Upper lobe of left lung (tissue), 6 donors: ENCODE data around the gene ATP5PO. TPM values are rescaled to one million over a fixed set of nuclear protein-coding genes. Genes with fewer than 3 reads are reported as not detected.
A peak's percentile ranks its signal among the peaks of the same experiment; 100 is the strongest.

ENCODE experiments used
- ATAC-seq, 2 donors: fragments of 200-7000 bp; cut with Tn5 transposase; one replicate each; pipeline ENCODE4 v1.9.1; 2022; ENCODE audit warnings: mild to moderate bottlenecking in 2 of 2, moderate library complexity in 2 of 2; ENCODE audit not compliant: low FRiP score in 2 of 2
- DNase-seq, 2 donors: peaks; one replicate each; pipeline ENCODE4 v3.0.0-alpha.2; 2019 to 2020
- H3K27ac ChIP-seq, 4 donors: fragments of 200-600 bp; sonication (generic); one replicate each; pipeline ENCODE4 v1.5.1; 2016 to 2019
- H3K27me3 ChIP-seq, 4 donors: fragments of 200-600 bp; sonication (generic); one replicate each; pipeline ENCODE4 v1.5.1; 2017 to 2019
- H3K36me3 ChIP-seq, 4 donors: fragments of 200-600 bp; sonication (generic); one replicate each; pipeline ENCODE4 v1.5.1; 2016 to 2019
- H3K4me1 ChIP-seq, 4 donors: fragments of 200-600 bp; sonication (generic); one replicate each; pipeline ENCODE4 v1.5.1; 2018 to 2019
- H3K4me3 ChIP-seq, 4 donors: fragments of 200-600 bp; sonication (generic); one replicate each; pipeline ENCODE4 v1.5.1; 2017 to 2019; ENCODE audit warnings: mild to moderate bottlenecking in 2 of 4, moderate library complexity in 1 of 4
- H3K9me3 ChIP-seq, 4 donors: fragments of 200-600 bp; sonication (generic); one replicate each; pipeline ENCODE4 v1.5.1; 2018 to 2019
- CTCF ChIP-seq, 6 experiments: fragments of 450-650 bp in 4 of 6; fragments of 200-600 bp in 2 of 6; sonication (generic) in 2 of 6; IDR thresholded peaks; one replicate each; pipeline ENCODE4 v1.5.1; 2016 to 2019; ENCODE audit warnings: antibody characterized with exemption in 6 of 6
- EP300 ChIP-seq, 4 donors: sonication (generic); formaldehyde crosslinking; IDR thresholded peaks; one replicate each; pipeline ENCODE4 v1.5.1; 2017; ENCODE audit warnings: antibody characterized with exemption in 4 of 4, control low read depth in 2 of 4
- POLR2A ChIP-seq, 4 donors: fragments of 450-650 bp; IDR thresholded peaks; one replicate each; pipeline ENCODE4 v1.5.1; 2016 to 2017; ENCODE audit warnings: antibody characterized with exemption in 4 of 4, mild to moderate bottlenecking in 2 of 4
- POLR2AphosphoS5 ChIP-seq, 2 donors: sonication (generic); formaldehyde crosslinking; IDR thresholded peaks; one replicate each; pipeline ENCODE4 v1.5.1; 2017; ENCODE audit warnings: antibody characterized with exemption in 2 of 2
- WGBS, 2 donors: methylation state at CpG; one replicate each; pipeline ENCODE4 v1.1.5; 2017 to 2018; 5-methylcytosine and 5-hydroxymethylcytosine counted together
- total RNA-seq, 6 donors: library from RNA; depleted of rRNA in 4 of 6; stranded (reverse); fragments of >200 nt in 4 of 6; gene quantifications; one replicate each; pipeline versions ENCODE4 v1.1.0 to v1.2.1, GENCODE V29; 2016 to 2021
- donor health status: DM: no; HTN: no; CAD: no; lungs with moderate emphysema.
- donor health status: DM: no; HTN: yes; CAD: no; lungs with severe emphysema.

ATP5PO gene
- total RNA-seq, 6 donors from 2014 or later = 37.7 to 131 (median 102) TPM

GRCh38 chr21:33878824-33879223 lies 36.8 kb downstream of the ATP5PO start:
- Histone ChIP-seq H3K4me3 (no peak overlapping the region), H3K36me3 (no peaks in the 10 kb centered on the region), H3K27me3 (no peaks in the 10 kb centered on the region), H3K9me3 (no peaks in the 10 kb centered on the region), H3K27ac (no peak overlapping the region), H3K4me1 (no peaks in the 10 kb centered on the region)
- 83 to 94% methylated on average over 6 of the region's 6 CpGs for WGBS, 2 donors
- no peak for DNase-seq
- ATAC-seq = no peak
- TF ChIP-seq EP300 (IDR thresholded peaks at IDR 0.05) (no peak), POLR2AphosphoS5 (IDR thresholded peaks at IDR 0.05) (no peak), CTCF (IDR thresholded peaks at IDR 0.05) (no peak), POLR2A (IDR thresholded peaks at IDR 0.05) (no peak)

- TF ChIP-seq CTCF (IDR thresholded peaks at IDR 0.05) (no peak), EP300 (IDR thresholded peaks at IDR 0.05) (no peak), POLR2AphosphoS5 (IDR thresholded peaks at IDR 0.05) (no peak), POLR2A (IDR thresholded peaks at IDR 0.05) (no peak)
- Histone ChIP-seq H3K4me3 (no peak overlapping the region), H3K27ac (no peak overlapping the region), H3K36me3 (no peaks in the 10 kb centered on the region), H3K9me3 (no peaks in the 10 kb centered on the region), H3K27me3 (no peaks in the 10 kb centered on the region), H3K4me1 (no peaks in the 10 kb centered on the region)
- DNase-seq (no peak), ATAC-seq (peak in 1 of 2 donors; percentile 41)
- WGBS, 2 donors = 94% methylated on average over 15 of the region's 20 CpGs
Observed at GRCh38 chr21:33875026-33875695, 40.4 kb downstream of the ATP5PO start.

GRCh38 chr21:33874161-33874560 lies 41.4 kb downstream of the ATP5PO start:
- no peaks in the 10 kb centered on the region for H3K27me3 ChIP-seq
- H3K36me3 ChIP-seq = no peaks in the 10 kb centered on the region
- no peaks in the 10 kb centered on the region for H3K9me3 ChIP-seq
- ATAC-seq (no peak), DNase-seq (no peak)
- H3K4me1 ChIP-seq = no peaks in the 10 kb centered on the region
- H3K4me3 ChIP-seq = no peak overlapping the region
- 95 to 97% methylated on average over 7 of the region's 7 CpGs for WGBS, 2 donors
- no peak overlapping the region for H3K27ac ChIP-seq
- no peak for TF ChIP-seq CTCF (IDR thresholded peaks at IDR 0.05)
- no peak for TF ChIP-seq POLR2A (IDR thresholded peaks at IDR 0.05)
- no peak for TF ChIP-seq EP300 (IDR thresholded peaks at IDR 0.05)
- TF ChIP-seq POLR2AphosphoS5 (IDR thresholded peaks at IDR 0.05) = no peak

- DNase-seq (no peak), ATAC-seq (peak in 1 of 2 donors; percentile 40)
- H3K4me1 ChIP-seq = no peaks in the 10 kb centered on the region
- H3K9me3 ChIP-seq = no peaks in the 10 kb centered on the region
- no peaks in the 10 kb centered on the region for H3K27me3 ChIP-seq
- H3K4me3 ChIP-seq = no peak overlapping the region
- no peaks in the 10 kb centered on the region for H3K36me3 ChIP-seq
- H3K27ac ChIP-seq = no peak overlapping the region
- 89% methylated on average over 4 of the region's 4 CpGs for WGBS, 2 donors
- TF ChIP-seq CTCF (IDR thresholded peaks at IDR 0.05) = no peak
- TF ChIP-seq POLR2AphosphoS5 (IDR thresholded peaks at IDR 0.05) = no peak
- no peak for TF ChIP-seq EP300 (IDR thresholded peaks at IDR 0.05)
- no peak for TF ChIP-seq POLR2A (IDR thresholded peaks at IDR 0.05)
Observed at GRCh38 chr21:33872881-33873515, 42.6 kb downstream of the ATP5PO start.

- DNase-seq = no peak
- TF ChIP-seq POLR2AphosphoS5 (IDR thresholded peaks at IDR 0.05) = no peak
- TF ChIP-seq EP300 (IDR thresholded peaks at IDR 0.05) = no peak
- TF ChIP-seq CTCF (IDR thresholded peaks at IDR 0.05) = no peak
- TF ChIP-seq POLR2A (IDR thresholded peaks at IDR 0.05) = no peak
- no peak overlapping the region for H3K4me3 ChIP-seq
- H3K27ac ChIP-seq = no peak overlapping the region
- H3K36me3 ChIP-seq = no peaks in the 10 kb centered on the region
- no peaks in the 10 kb centered on the region for H3K9me3 ChIP-seq
- H3K27me3 ChIP-seq = no peaks in the 10 kb centered on the region
- no peaks in the 10 kb centered on the region for H3K4me1 ChIP-seq
- WGBS, 2 donors = 94 to 96% methylated on average over 5 of the region's 5 CpGs
- ATAC-seq = no peak
Observed at GRCh38 chr21:33871171-33871570, 44.4 kb downstream of the ATP5PO start.
